GM12873 (cell line): ENCODE measurements around the gene PTPRD.

ENCODE experiments used
- CTCF ChIP-seq: IDR thresholded peaks from 2 replicates; pipeline ENCODE4 v1.5.1; 2012; ENCODE audit warnings: low read depth, mild to moderate bottlenecking, moderate library complexity, low read length, control low read depth; ENCODE audit not compliant: insufficient read depth; ENCODE audit errors: missing control alignments

The PTPRD gene

GRCh38 chr9:10238087-10238486, 374.7 kb downstream of the PTPRD start:
- no peak for TF ChIP-seq CTCF

- no peak for TF ChIP-seq CTCF
These were observed 375.2 kb downstream of the PTPRD start for GRCh38 chr9:10237584-10237983.

- TF ChIP-seq CTCF: no peak
These were observed 376.6 kb downstream of the PTPRD start for GRCh38 chr9:10236161-10236560.

GRCh38 chr9:10235376-10235775, 377.4 kb downstream of the PTPRD start:
- TF ChIP-seq CTCF: no peak

GRCh38 chr9:10232352-10232930, 380.4 kb downstream of the PTPRD start:
- TF ChIP-seq CTCF: no peak

GRCh38 chr9:10230512-10230911, 382.3 kb downstream of the PTPRD start:
- TF ChIP-seq CTCF: no peak

- TF ChIP-seq CTCF: no peak
These were observed 384.7 kb downstream of the PTPRD start for GRCh38 chr9:10228082-10228481.

- TF ChIP-seq CTCF: no peak
These were observed 385.8 kb downstream of the PTPRD start for GRCh38 chr9:10226996-10227395.
